ENCODE measurements around the gene FAF1.

Gene FAF1

DNA sequence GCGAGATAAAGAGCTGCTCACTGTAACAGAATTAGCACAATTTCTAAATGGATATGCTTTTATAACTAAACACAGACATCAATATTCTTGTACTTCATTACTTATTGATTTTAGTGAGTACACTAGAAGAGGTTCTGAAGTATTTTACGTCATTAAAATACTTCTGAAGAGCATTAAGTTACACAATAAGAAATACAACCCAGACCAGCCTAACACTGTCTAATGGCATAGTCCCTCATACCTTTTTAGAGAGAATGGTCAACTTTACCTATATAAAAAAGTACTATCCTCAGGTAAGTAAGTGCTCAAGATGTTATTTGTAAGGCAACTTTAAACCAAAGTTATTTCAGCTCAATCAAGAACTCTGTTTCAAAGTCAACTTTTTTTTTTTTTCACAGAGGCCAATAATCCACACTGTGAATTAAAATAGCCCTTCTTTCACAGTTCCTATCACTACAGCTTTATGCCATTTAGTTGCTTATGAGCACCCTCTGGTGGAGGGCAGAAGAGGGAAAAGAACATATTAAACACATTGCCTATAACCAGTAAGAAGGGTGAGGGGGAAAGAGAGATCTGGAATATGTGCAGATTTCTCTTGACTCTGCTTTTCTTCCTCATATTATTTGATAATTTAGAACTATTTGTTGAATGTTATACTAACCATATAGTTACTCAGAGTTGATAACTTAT is 354.7 kb downstream of the FAF1 start:
- DNase-seq (ENCODE audit: low spot score) = no peak
- no peak overlapping the region for H3K27ac ChIP-seq

DNA sequence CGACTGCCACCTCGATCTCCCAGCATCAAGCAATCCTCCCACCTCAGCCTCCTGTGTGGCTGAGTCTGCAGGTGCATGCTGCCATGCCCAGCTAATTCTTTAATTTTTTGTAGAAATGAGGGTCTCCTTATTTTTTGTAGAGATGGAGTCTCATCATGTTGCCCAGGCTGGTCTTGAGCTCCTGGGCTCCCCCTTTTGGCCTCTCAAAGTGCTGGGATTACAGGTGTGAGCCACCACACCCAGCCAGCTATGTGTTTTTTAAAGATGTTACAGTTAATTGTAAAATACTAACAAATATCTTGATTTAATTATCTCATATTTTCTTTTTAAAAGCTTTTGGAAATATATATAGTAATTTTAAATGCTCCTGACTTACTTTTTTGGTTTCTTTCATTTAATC is 355.5 kb downstream of the FAF1 start:
- DNase-seq (ENCODE audit: low spot score) = no peak
- Histone ChIP-seq H3K27ac (no peak overlapping the region), H3K4me3 (no peak overlapping the region)
- TF ChIP-seq CTCF (IDR thresholded peaks at IDR 0.05) = no peak

More for the DNA sequence above, 354.7 kb downstream of the FAF1 start:
- H3K4me3 ChIP-seq = no peak overlapping the region
- no peak for TF ChIP-seq CTCF (IDR thresholded peaks at IDR 0.05)

DNA sequence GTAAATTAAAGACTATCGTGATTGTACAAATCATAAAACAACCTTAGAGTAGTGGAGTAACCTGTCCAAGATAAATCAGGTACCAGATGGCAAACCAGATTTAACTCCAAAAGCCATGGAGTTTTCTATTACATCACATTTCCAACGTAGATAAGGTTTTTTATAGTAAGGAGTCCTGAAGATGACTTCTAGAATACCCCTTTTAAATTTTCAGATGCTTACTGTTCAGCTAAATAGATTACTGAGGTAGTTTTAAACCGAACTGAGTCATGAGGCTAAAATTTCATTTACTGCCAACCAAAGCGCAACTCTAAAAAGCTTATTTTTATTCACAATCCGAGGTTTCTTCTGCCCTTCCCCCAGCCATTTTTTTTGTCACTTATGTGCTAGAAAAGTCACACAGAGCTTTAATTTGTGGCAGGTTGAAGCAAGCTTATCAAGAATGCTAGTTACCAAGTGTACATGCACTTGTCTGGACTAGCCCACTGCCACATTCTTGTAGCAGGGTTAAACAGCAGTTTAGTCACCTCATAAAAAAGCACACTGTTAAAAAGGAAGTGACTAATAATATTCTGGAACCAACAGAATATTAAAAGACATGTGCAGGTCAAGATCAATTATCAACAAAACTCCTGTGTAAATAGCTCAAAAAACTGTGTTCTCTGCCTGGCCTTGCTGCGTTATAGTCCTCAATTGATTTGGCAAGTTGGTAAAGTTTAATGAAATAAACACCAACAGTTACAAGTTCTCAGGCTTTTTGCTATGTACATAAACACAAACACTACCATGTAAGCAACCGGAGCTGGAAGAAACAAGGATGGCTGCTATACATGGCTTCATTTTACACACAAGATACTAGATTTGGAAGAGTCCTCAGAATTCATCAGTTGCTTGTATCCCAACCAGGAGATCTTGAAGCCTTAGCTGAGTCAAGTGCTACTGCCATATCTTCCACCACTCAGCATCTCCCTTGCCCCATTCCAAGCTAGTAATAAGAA is 356.5 kb downstream of the FAF1 start:
- no peak overlapping the region for H3K4me3 ChIP-seq
- H3K27ac ChIP-seq = no peak overlapping the region
- no peak for TF ChIP-seq CTCF (IDR thresholded peaks at IDR 0.05)
- no peak for DNase-seq (ENCODE audit: low spot score)

DNA sequence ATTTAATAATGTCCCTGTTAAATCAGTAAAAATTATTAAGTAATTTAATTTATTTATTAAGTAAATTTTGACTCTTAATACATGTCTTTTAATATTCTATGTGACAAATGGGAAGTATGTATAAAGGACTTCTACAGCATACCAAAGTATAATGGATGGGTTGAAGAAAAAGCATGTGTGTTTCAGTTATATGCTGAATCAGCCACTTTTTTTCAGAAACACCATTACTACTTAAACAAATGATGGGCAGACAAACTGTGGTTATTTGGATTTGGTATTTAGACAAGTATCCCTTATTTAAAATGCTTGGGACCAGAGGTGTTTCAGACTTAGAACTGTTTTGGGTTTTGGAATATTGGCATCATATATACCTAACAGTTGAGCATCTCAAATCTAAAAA is 360.5 kb downstream of the FAF1 start:
- TF ChIP-seq CTCF (IDR thresholded peaks at IDR 0.05) = no peak
- no peak for DNase-seq (ENCODE audit: low spot score)
- H3K27ac ChIP-seq = no peak overlapping the region
- no peak overlapping the region for H3K4me3 ChIP-seq

- TF ChIP-seq CTCF (IDR thresholded peaks at IDR 0.05) = no peak
- DNase-seq (ENCODE audit: low spot score) = no peak
- no peak overlapping the region for H3K27ac ChIP-seq
- H3K4me3 ChIP-seq = no peak overlapping the region
Measured at GRCh38 chr1:50595874-50596273, 364.2 kb downstream of the FAF1 start.

DNA sequence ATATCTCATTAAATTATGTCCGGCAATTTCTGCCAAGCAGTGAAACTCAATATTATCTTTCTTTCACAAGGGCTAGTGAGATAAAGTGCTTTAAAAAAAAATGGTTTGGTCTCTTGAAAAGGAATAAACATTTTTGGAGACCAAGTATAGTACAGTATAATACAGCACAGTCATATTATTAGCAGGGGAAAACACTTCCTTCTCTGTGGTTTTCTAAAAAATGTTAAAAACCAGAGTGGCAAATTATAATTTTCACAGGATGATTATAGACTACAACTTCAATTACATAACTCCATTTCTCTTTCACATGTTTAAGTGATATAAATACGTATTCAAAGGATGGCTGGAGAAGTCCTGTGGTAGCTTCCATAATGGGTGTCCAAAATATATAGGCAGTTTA is 366.6 kb downstream of the FAF1 start:
- Histone ChIP-seq H3K27ac (no peak overlapping the region), H3K4me3 (no peak overlapping the region)
- no peak for TF ChIP-seq CTCF (IDR thresholded peaks at IDR 0.05)
- no peak for DNase-seq (ENCODE audit: low spot score)

Data from coronary artery (tissue), 2 donors.